SK-N-SH (cell line): ENCODE results near the gene PLD2.

ENCODE experiments used
- CTCF ChIP-seq: fragments of 200-600 bp; sonication (generic); IDR thresholded peaks from 2 replicates; pipeline ENCODE4 v1.6.1; 2017; ENCODE audit warnings: antibody characterized with exemption, mild to moderate bottlenecking, moderate library complexity
- EP300 ChIP-seq, 2 experiments: IDR thresholded peaks; 2 replicates each; pipeline versions ENCODE4 v1.4.0 to v1.6.1; 2012; ENCODE audit warnings: borderline replicate concordance in 1 of 2, low read depth in 1 of 2, low read length in 1 of 2
- GATA2 ChIP-seq: sonication (generic); formaldehyde crosslinking; IDR thresholded peaks from 2 replicates; pipeline ENCODE4 v1.5.0; 2020; ENCODE audit warnings: mild to moderate bottlenecking, missing genetic modification reagents
- PBX3 ChIP-seq: IDR thresholded peaks from 2 replicates; pipeline ENCODE4; 2012
- POLR2AphosphoS5 ChIP-seq: IDR thresholded peaks from 2 replicates; pipeline ENCODE4 v1.6.1; 2012; ENCODE audit warnings: low read depth, low read length
- REST ChIP-seq: IDR thresholded peaks from 2 replicates; pipeline ENCODE4 v1.6.1; 2012; ENCODE audit warnings: mild to moderate bottlenecking, low read depth, low read length, moderate library complexity
- TEAD4 ChIP-seq: IDR thresholded peaks from 2 replicates; pipeline ENCODE4 v1.4.0; 2012; ENCODE audit warnings: mild to moderate bottlenecking, borderline replicate concordance; ENCODE audit not compliant: insufficient read depth
- YY1 ChIP-seq: IDR thresholded peaks from 2 replicates; pipeline ENCODE4 v1.4.0; 2012; ENCODE audit warnings: low read depth, mild to moderate bottlenecking

- TF ChIP-seq CTCF = no peak
- no peak for TF ChIP-seq YY1
- no peak for TF ChIP-seq REST
- no peak for TF ChIP-seq PBX3
- no peak for TF ChIP-seq GATA2
- TF ChIP-seq POLR2AphosphoS5 = no peak
- no peak for TF ChIP-seq TEAD4
- no peak for TF ChIP-seq EP300 (IDR thresholded peaks at IDR 0.05; ENCODE audit: borderline replicate concordance in 1 of 2, low read depth in 1 of 2, low read length in 1 of 2)
These were observed 21.4 kb upstream of the PLD2 start for GRCh38 chr17:4785311-4786105.
